WI38 (cell line): ENCODE data around the gene TTLL6.
"Not testable (repeated sequence)": the region's sequence is repeated elsewhere in the genome, so short reads cannot be mapped to it uniquely, and the experiment has no call there.

Source experiments
- H3K4me3 ChIP-seq: 2 replicates; pipeline ENCODE4 v1.5.1; 2011; ENCODE audit warnings: low read depth, mild to moderate bottlenecking, control low read depth, low read length
- TF ChIP-seq, protein P1 (sequence below): IDR thresholded peaks from 2 replicates; pipeline ENCODE4 v1.5.1; 2012; ENCODE audit warnings: low read depth, mild to moderate bottlenecking, control low read depth, low read length

Gene TTLL6

DNA sequence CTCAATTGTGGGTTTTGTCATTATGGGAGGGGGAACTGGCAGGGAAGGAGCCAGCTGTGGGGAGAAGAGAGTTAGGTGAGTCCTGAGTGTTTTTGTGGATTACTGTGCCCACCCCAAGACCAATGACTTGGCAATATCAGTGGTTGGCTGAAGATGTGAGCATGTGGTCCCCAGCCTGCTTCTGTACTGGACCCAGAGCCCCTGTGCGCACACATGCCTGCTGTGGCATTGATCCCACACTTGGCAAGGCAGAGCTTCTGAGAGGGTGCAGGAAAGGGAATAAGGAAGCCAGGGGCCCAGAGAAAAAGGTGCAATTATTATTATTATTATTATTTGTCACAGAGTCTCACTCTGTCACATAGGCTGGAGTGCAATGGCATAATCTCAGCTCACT lies 96.0 kb downstream of the TTLL6 start:
- TF ChIP-seq, protein P1, sequence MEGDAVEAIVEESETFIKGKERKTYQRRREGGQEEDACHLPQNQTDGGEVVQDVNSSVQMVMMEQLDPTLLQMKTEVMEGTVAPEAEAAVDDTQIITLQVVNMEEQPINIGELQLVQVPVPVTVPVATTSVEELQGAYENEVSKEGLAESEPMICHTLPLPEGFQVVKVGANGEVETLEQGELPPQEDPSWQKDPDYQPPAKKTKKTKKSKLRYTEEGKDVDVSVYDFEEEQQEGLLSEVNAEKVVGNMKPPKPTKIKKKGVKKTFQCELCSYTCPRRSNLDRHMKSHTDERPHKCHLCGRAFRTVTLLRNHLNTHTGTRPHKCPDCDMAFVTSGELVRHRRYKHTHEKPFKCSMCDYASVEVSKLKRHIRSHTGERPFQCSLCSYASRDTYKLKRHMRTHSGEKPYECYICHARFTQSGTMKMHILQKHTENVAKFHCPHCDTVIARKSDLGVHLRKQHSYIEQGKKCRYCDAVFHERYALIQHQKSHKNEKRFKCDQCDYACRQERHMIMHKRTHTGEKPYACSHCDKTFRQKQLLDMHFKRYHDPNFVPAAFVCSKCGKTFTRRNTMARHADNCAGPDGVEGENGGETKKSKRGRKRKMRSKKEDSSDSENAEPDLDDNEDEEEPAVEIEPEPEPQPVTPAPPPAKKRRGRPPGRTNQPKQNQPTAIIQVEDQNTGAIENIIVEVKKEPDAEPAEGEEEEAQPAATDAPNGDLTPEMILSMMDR, result no peak
- H3K4me3 ChIP-seq, result no peak overlapping the region

DNA sequence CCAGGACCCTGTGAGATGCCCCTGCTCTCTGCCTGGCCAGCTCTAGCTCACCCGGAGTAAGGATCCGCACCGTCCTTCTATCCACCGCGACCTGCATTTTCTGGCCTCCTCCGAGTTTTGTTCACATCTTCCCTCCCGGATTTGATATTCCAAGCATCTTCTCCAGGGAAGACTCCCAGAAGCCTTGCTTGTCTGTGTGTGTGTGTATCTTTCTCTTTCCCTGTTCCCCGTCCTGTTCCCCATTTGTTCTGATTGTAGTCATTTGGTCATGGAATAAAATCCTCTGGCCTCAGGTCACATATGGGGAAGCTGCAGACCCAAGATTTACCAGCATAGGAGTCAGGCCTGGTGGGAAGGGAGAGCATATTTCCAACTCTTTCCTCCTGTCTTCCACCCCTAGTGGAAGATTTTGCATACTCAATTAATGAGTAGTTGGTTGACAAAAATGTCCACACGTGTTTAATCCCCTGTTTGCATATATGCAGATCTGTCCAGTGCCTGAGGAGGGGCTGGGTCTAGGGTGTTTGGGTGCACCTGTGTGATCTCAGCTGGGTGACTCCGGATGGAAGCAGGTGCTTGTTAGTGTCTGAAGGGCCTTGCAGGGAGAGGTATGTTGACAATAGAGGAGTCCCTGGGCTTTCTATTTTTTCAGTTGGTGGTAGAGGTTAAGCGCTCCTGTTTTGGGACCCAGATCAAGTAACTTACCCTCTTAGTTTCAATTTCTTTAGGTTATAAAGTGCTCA lies 96.6 kb downstream of the TTLL6 start:
- no peak overlapping the region for H3K4me3 ChIP-seq

DNA sequence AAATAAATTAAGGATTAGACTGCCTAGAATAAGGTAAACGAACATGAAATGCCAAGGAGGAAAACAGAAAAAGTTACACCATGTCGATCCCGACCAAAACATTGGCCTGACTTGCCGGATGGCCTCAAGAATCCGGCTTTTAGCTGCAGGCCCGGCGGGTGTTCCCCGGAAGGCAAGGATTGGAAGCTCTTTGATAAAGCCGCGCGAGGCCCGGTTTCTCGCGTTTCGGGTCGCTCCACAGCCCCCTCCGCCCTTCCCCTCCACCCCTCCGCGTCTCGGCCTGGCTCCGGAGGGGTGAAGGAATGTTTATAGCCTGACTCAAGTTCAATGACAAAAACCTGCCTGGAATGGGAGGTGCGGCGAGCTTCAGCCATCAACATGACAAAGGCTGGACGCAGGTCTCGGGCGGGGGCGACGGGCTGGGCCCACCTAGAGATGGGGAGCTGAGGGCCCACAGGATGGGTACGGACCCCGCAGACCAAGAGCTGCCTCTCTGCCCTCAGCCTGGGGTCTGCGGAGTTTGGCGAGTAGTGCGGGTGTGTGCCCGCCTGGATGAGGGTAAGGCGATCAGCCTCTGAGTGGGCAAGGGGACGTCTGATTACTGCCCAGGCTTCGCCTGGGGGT lies 97.3 kb downstream of the TTLL6 start:
- TF ChIP-seq, protein P1, result no peak
- no peak overlapping the region for H3K4me3 ChIP-seq

More for the DNA sequence above, 96.6 kb downstream of the TTLL6 start:
- TF ChIP-seq, protein P1, result no peak

DNA sequence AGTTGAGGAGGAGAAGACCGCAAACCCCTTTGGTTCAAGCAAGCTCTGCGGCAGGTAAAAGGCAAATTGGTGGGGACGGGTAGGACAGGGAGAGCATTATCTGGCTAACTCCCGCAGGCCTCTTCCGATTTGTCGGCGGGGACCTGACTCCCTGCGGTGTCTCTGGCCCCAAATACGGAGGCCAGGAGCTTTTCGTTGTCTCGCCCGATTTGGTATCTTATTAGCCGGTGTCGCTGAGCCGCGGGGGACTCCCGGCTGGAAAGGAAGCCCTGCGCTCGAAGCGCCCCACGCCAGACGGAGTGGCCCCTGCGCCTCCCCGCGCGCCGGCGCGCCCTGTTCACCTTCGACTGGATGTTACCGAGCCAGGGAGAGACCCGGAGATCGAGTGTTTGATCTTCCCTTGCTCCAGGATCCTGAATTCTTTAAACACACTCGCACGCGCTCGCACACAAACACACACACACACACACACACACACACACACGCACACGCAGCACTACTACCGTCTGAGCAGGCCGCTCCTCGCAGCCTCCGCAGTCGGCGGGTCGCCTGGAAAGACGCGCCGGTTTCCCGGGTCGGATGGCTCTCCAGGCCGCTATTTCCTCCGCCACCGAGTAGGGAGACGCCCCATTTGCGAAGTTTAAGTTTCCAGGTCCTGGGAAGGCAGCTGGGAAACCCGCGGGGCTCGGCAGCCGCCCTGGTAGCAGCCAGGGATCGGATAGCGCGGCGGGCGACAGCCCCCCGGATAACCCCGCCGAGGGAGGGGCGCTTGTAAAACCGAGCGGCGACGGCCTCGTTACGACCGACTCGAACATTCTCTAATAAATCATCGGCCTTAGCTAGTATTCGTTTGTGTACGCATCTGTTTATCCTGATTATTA lies 98.0 kb downstream of the TTLL6 start:
- H3K4me3 ChIP-seq, result no peak overlapping the region
- TF ChIP-seq, protein P1, result no peak

DNA sequence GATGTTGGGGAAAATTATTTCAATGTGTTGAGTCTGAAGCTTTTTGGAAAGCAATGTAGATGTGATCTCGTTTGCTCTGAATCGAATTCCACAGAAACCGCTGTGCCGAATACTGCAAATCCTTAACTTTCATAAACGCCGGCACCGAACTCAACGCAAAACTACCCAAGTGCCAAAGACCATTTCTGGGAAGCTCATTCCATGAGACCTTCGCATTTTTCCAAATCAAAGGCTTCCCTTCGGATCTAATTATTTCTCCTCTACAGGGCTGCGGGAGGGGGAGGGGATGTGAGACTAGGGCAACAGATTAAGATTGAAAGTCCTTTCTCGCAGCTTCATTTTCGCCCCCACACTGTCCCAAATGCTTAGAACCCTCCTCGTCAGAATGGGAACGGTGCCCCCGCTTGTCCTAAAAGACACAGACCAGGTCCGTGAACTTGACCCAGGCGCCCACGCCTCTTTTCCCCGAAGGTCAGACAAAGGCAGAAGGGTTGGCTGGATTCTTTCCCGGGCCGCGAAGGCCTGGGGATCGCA lies 98.7 kb downstream of the TTLL6 start:
- TF ChIP-seq, protein P1, result no peak
- H3K4me3 ChIP-seq, result no peak overlapping the region

DNA sequence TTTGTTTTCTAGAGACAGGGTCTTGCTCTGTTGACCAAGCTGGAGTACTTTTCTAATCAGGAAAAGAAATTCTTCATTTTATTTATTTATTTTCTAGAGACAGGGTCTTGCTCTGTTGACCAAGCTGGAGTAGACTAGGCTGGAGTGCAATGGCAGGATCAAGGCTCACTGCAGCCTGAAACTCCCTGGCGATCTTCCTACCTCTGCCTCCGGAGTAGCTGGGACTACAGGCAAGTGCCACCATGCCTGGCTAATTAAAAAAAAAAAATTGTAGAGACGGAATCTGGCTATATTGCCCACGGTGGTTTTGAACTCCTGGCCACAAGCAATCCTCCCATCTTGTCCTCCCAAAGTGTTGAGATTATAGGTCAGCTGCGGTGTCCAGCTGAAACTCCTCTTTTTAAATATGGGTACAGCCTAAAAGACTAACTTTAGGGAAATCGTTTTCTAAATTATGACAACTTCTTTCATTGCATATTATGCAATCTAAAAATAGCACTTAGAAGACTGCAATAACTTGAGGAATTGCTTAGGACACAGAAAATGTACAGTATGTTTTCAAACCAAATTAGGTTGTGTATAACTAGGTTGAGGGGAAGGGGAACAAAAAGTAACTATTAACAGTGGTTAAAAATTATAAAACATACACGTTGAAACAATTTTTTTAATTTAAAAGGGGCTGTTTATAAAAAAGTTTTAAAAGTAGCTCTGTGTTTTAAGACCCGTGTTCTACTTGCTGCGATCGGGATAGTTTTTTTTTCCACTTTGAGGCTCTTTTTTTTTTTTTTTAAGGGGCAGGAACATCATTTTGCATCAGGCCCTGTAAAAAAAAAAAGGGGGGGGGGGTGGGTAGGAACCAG lies 99.4 kb downstream of the TTLL6 start:
- H3K4me3 ChIP-seq, result no peak overlapping the region
- TF ChIP-seq, protein P1, result no peak

DNA sequence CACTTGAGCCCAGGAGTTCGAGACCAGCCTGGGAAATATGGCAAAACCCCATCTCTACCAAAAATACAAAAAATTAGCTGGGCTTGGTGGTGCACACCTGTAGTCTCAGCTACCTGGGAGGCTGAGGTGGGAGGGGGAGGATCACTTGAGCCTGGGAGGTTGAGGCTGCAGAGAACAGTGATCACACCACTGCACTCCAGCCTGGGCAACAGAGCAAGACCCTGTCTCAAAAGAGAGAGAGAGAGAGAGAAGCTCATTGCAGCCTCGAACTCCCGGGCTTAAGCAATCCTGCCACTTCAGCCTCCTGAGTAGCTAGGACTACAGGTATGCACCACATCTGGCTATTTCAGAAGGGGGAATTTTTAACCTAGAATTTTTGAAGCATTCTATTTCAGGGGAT lies 100.5 kb downstream of the TTLL6 start:
- H3K4me3 ChIP-seq, result not testable (repeated sequence)
